Parathyroid adenoma (tissue), 2 donors: Measurements from ENCODE around the gene TYW3.
A peak's percentile ranks its signal among the peaks of the same experiment; 100 is the strongest.

Experiments used
- H2AFZ ChIP-seq: fragments of 300-600 bp; sonication (generic); one replicate; pipeline ENCODE4 v1.7.0; 2017; ENCODE audit warnings: antibody characterized with exemption, mild to moderate bottlenecking
- H3K27ac ChIP-seq: fragments of 300-600 bp; sonication (generic); one replicate; pipeline ENCODE4 v1.7.0; 2017
- H3K27me3 ChIP-seq: fragments of 300-600 bp; sonication (generic); one replicate; pipeline ENCODE4 v1.7.0; 2017; ENCODE audit warnings: low read length; ENCODE audit not compliant: control insufficient read depth, insufficient read depth
- H3K36me3 ChIP-seq: fragments of 300-600 bp; sonication (generic); one replicate; pipeline ENCODE4 v1.7.0; 2017; ENCODE audit warnings: low read length; ENCODE audit not compliant: control insufficient read depth, insufficient read depth
- H3K4me1 ChIP-seq: fragments of 300-600 bp; sonication (generic); one replicate; pipeline ENCODE4 v1.7.0; 2017; ENCODE audit warnings: control low read depth
- H3K4me2 ChIP-seq: fragments of 300-600 bp; sonication (generic); one replicate; pipeline ENCODE4 v1.7.0; 2017; ENCODE audit warnings: low read length
- H3K4me3 ChIP-seq: fragments of 300-600 bp; sonication (generic); one replicate; pipeline ENCODE4 v1.7.0; 2017; ENCODE audit warnings: low read depth, low read length
- H3K79me2 ChIP-seq: fragments of 300-600 bp; sonication (generic); one replicate; pipeline ENCODE4 v1.7.0; 2017; ENCODE audit warnings: control low read depth
- H3K9ac ChIP-seq: fragments of 300-600 bp; sonication (generic); one replicate; pipeline ENCODE4 v1.7.0; 2017; ENCODE audit warnings: mild to moderate bottlenecking
- H3K9me3 ChIP-seq: fragments of 300-600 bp; sonication (generic); one replicate; pipeline ENCODE4 v1.7.0; 2017; ENCODE audit warnings: low read length; ENCODE audit not compliant: control insufficient read depth
- TF ChIP-seq, protein P1 (sequence below): fragments of 300-600 bp; sonication (generic); IDR thresholded peaks from one replicate; pipeline ENCODE4 v1.7.0; 2017; ENCODE audit warnings: antibody characterized with exemption, mild to moderate bottlenecking
- donor health status: primary hyperparathyroidism.

TYW3 gene

DNA sequence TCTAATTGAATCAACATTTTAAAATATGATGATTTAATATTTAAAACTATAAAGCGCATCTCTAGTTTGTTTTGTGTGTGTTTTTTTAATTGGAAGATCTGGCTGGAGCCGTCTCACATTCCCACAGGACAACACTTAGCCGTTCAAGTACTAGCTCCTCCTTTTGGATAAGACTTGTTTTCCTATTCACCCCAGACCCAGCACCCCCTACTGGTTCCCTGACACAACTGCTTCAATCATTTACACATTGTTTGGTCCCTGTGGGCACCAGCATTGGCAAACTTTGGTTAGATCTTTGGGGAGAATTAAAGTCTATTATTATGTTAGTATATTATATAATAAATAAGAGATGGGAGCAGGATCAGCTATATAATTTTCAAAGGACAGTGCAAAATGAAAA, 34.5 kb downstream of the TYW3 start:
- TF ChIP-seq, protein P1, sequence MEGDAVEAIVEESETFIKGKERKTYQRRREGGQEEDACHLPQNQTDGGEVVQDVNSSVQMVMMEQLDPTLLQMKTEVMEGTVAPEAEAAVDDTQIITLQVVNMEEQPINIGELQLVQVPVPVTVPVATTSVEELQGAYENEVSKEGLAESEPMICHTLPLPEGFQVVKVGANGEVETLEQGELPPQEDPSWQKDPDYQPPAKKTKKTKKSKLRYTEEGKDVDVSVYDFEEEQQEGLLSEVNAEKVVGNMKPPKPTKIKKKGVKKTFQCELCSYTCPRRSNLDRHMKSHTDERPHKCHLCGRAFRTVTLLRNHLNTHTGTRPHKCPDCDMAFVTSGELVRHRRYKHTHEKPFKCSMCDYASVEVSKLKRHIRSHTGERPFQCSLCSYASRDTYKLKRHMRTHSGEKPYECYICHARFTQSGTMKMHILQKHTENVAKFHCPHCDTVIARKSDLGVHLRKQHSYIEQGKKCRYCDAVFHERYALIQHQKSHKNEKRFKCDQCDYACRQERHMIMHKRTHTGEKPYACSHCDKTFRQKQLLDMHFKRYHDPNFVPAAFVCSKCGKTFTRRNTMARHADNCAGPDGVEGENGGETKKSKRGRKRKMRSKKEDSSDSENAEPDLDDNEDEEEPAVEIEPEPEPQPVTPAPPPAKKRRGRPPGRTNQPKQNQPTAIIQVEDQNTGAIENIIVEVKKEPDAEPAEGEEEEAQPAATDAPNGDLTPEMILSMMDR, result no peak
- Histone ChIP-seq H2AFZ (no peak overlapping the region), H3K36me3 (no peaks in the 10 kb centered on the region), H3K4me2 (no peak overlapping the region), H3K9ac (no peak overlapping the region), H3K9me3 (no peaks in the 10 kb centered on the region), H3K27me3 (no peaks in the 10 kb centered on the region), H3K79me2 (no peaks in the 10 kb centered on the region), H3K4me1 (no peaks in the 10 kb centered on the region), H3K27ac (no peak overlapping the region), H3K4me3 (no peak overlapping the region)

DNA sequence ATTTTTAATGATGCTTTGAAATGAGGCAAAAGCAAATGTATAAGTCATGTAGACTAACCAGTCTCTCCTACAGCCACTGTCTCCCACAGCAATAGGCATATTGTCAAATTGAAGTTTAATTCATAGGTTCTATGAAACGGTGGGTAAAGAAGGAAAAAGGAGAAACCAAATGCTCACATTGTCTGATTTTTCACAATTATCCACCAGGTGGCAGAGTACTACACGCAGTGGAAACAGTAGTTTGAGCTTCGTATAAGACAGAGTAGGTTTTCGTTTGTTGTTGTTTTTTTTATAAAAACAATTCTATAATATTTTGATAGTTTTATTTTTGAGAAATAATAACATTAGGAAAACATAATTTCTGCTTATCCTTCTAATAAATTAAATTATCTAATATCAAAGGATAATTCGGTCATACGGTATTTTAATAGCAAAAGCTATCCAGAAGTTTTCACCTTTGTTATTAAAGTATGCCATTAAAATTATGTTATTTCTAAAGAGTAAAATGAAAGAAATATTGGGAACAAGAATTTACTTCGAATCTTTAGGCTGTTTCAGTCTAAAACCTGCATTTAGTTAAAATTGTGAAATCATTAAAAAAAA, 39.1 kb downstream of the TYW3 start:
- Histone ChIP-seq H3K9ac (no peak overlapping the region), H3K4me1 (no peaks in the 10 kb centered on the region), H3K27ac (no peak overlapping the region), H2AFZ (no peak overlapping the region), H3K79me2 (no peaks in the 10 kb centered on the region), H3K36me3 (no peaks in the 10 kb centered on the region), H3K9me3 (no peaks in the 10 kb centered on the region), H3K4me3 (no peak overlapping the region), H3K4me2 (no peak overlapping the region), H3K27me3 (no peaks in the 10 kb centered on the region)
- TF ChIP-seq, protein P1, result peak; percentile 24

DNA sequence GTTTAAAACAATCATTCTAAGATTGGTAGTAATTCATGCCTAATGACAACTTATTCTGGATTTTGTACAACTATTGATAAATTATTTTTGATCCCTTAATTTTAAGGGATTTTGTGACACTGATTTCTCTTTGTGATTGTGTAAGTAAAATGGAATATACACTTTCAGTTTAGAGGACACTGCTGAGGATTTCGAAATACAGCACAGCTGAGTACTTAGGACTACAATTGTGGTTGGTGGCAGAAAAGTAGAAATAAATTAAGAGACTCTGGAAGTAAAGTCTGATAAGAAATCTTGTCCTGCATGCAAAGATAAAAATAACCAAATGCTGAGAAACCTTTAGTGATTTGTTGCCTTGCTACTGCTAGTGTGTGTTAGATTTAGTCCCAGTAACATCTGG, 40.0 kb downstream of the TYW3 start:
- Histone ChIP-seq H3K9ac (no peak overlapping the region), H3K79me2 (no peaks in the 10 kb centered on the region), H2AFZ (no peak overlapping the region), H3K9me3 (no peaks in the 10 kb centered on the region), H3K36me3 (no peaks in the 10 kb centered on the region), H3K4me3 (no peak overlapping the region), H3K4me2 (no peak overlapping the region), H3K4me1 (no peaks in the 10 kb centered on the region), H3K27me3 (no peaks in the 10 kb centered on the region), H3K27ac (no peak overlapping the region)
- TF ChIP-seq, protein P1, result no peak

DNA sequence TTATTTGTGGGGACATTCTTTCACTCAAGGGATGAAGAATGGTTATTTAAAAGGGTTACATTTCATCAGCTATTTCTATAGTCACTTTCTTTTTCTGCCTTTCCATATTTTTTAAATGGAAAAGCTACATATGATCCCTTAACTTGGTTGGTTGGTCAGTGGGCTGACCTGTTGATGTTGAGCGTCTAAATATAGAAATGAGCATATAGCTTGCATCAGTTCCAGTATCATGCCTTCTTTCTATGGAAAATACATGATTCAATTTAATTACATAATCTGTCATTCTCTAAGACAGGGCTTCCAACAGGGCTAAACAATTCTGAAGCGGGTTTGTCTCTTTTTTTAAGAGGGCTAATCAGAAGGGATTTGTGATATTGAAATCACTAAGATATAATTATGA, 40.6 kb downstream of the TYW3 start:
- Histone ChIP-seq H3K4me1 (no peaks in the 10 kb centered on the region), H3K27me3 (no peaks in the 10 kb centered on the region), H3K4me3 (no peak overlapping the region), H3K9me3 (no peaks in the 10 kb centered on the region), H3K79me2 (no peaks in the 10 kb centered on the region), H3K27ac (no peak overlapping the region), H3K9ac (no peak overlapping the region), H3K36me3 (no peaks in the 10 kb centered on the region), H3K4me2 (no peak overlapping the region), H2AFZ (no peak overlapping the region)
- TF ChIP-seq, protein P1, result no peak

DNA sequence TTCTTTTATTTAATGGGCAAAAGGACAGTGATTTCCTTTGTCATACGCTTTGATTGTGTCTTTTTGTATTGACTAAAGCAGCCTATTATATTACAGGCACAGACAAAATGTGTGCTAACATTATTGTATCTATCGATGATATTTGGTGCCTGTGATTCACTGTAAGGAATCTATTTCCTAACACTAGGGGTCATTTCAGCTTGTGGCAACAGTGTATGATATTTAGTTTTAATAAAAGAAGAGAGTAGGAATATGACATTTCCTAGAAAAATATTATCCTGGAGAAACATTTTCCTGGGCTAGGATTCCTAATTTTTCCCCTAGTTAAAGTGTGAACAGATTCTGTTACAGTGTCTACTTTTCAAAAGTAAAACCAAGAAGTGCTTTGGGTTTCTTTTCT, 42.8 kb downstream of the TYW3 start:
- Histone ChIP-seq H3K4me1 (no peaks in the 10 kb centered on the region), H3K36me3 (no peaks in the 10 kb centered on the region), H3K4me2 (no peak overlapping the region), H2AFZ (no peak overlapping the region), H3K4me3 (no peak overlapping the region), H3K9me3 (no peaks in the 10 kb centered on the region), H3K79me2 (no peaks in the 10 kb centered on the region), H3K9ac (no peak overlapping the region), H3K27me3 (no peaks in the 10 kb centered on the region), H3K27ac (no peak overlapping the region)
- TF ChIP-seq, protein P1, result no peak
